CD8-positive, alpha-beta memory T cell (primary cell): Measurements from ENCODE around the gene TENM4. TPM values are rescaled to one million over a fixed set of nuclear protein-coding genes. Genes with fewer than 3 reads are reported as not detected.

Experiments
- CTCF ChIA-PET: fragments of 350-600 bp; sonication (Branson Sonifier 250); formaldehyde crosslinking; loops from one replicate; lab custom pipeline; 2021; ENCODE audit warnings: antibody characterized with exemption; lab: Charles Lee
- POLR2A ChIA-PET: fragments of 350-600 bp; sonication (Branson Sonifier 250); formaldehyde crosslinking; loops from one replicate; lab custom pipeline; 2021; ENCODE audit warnings: antibody characterized with exemption; lab: Charles Lee
- DNase-seq, 5 donors: peaks; one replicate each; pipeline versions ENCODE4 v3.0.0 to v3.0.0-alpha.2; 2020 to 2022; ENCODE audit warnings: mixed read lengths in 1 of 5
- H3K27ac ChIP-seq: one replicate; pipeline ENCODE4 v1.7.0; 2013; ENCODE audit warnings: low read depth, mild to moderate bottlenecking, low read length, moderate library complexity
- H3K27me3 ChIP-seq: 2 replicates; pipeline ENCODE4 v1.7.0; 2013; ENCODE audit warnings: low read length, mild to moderate bottlenecking; ENCODE audit not compliant: insufficient read depth, poor library complexity, severe bottlenecking
- H3K36me3 ChIP-seq: 2 replicates; pipeline ENCODE4 v1.7.0; 2013; ENCODE audit warnings: mild to moderate bottlenecking, low read length, moderate library complexity; ENCODE audit not compliant: insufficient read depth
- H3K4me1 ChIP-seq: 2 replicates; pipeline ENCODE4 v1.7.0; 2013; ENCODE audit warnings: mild to moderate bottlenecking, low read length, moderate library complexity; ENCODE audit not compliant: insufficient read depth
- H3K4me3 ChIP-seq: 2 replicates; pipeline ENCODE4 v1.7.0; 2013; ENCODE audit warnings: mild to moderate bottlenecking, low read length
- H3K9me3 ChIP-seq: 2 replicates; pipeline ENCODE4 v1.7.0; 2013; ENCODE audit warnings: mild to moderate bottlenecking, low read length
- H3K27ac Mint-ChIP-seq, 8 donors: one replicate each; pipeline ENCODE4 v1.8.0; 2020 to 2021; ENCODE audit warnings: mixed read lengths in 8 of 8, mild to moderate bottlenecking in 6 of 8, inconsistent platforms in 3 of 8, moderate library complexity in 3 of 8
- H3K27me3 Mint-ChIP-seq, 2 donors: one replicate each; pipeline ENCODE4 v1.8.0; 2020 to 2021; ENCODE audit warnings: mixed read lengths in 2 of 2, mild to moderate bottlenecking in 1 of 2, moderate library complexity in 1 of 2
- H3K36me3 Mint-ChIP-seq, 3 donors: one replicate each; pipeline ENCODE4 v1.8.0; 2020 to 2021; ENCODE audit warnings: mixed read lengths in 3 of 3, inconsistent platforms in 1 of 3, mild to moderate bottlenecking in 1 of 3
- H3K4me1 Mint-ChIP-seq, 3 donors: one replicate each; pipeline ENCODE4 v1.8.0; 2020 to 2021; ENCODE audit warnings: mixed read lengths in 3 of 3, inconsistent platforms in 1 of 3, mild to moderate bottlenecking in 1 of 3
- H3K4me3 Mint-ChIP-seq, 7 donors: one replicate each; pipeline ENCODE4 v1.8.0; 2020 to 2021; ENCODE audit warnings: mixed read lengths in 7 of 7, mild to moderate bottlenecking in 6 of 7, moderate library complexity in 4 of 7, inconsistent platforms in 2 of 7
- H3K9me3 Mint-ChIP-seq, 5 donors: one replicate each; pipeline ENCODE4 v1.8.0; 2020 to 2022; ENCODE audit warnings: mixed read lengths in 5 of 5, mild to moderate bottlenecking in 3 of 5, moderate library complexity in 2 of 5, inconsistent platforms in 1 of 5
- polyA plus RNA-seq: library from polyadenylated mRNA; unstranded; fragments of 300-500 nt; fragmentation: Illumina TruSeq; gene quantifications from one replicate; pipeline ENCODE4 v1.2.3, GENCODE V29; 2021
- total RNA-seq, 2 experiments: library from RNA; stranded (reverse); gene quantifications; one replicate each; pipeline ENCODE4 v1.2.3, GENCODE V29; 2021

Gene TENM4
- total and polyA plus RNA-seq, 3 experiments from 2014 or later = not detected

DNA sequence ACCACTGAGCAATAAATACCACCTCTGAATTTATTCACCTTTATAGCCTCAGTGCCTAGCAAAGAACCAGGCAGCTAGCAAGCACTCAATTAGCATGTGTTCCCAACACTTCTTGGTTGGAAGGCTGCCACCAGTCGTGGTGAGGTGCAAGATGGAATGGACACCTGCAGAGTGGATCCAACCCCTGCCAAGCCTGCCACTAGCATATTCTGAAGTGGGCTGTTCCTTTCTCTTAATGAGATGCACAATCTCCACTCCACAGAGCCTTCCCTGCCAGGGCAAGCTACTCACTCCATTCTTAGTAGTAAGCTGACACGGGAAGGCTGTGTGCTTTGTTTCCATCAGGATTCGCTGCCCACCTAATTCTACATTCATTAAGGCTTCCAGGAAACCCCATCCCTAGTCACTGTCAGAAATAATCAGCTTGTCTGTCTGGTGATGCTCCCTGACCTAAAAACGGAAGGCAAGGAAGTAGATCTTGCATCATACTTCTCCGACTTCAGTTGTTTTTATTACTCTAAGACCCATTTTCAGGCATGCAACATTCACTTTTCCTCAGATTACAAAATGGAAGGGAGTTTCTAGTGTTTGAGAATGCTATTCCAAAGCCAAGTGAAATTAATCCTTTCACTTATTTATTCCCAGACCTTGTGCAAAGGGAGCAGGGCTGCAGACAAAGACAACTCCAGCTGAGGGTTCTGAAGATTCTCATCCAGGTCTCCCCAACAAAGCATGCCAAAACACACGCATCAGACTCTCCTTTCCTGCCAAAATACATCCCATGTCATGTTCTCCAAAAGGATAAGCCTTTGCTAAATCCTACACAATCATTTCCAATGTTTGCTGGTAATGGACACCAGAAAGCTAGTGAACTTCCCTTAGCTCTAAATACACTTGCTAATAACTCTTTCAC lies 128.0 kb downstream of the TENM4 start:
- Mint-ChIP-seq H3K27me3 (peaks cover 0 to 3% of the 10 kb centered on the region in 2 donors), H3K9me3 (peaks cover 0 to 4% (median 2%) of the 10 kb centered on the region in 5 donors), H3K4me1 (no peaks in the 10 kb centered on the region), H3K27ac (no peak overlapping the region), H3K36me3 (no peaks in the 10 kb centered on the region), H3K4me3 (no peak overlapping the region)
- Histone ChIP-seq H3K27me3 (no peaks in the 10 kb centered on the region), H3K9me3 (no peaks in the 10 kb centered on the region), H3K36me3 (no peaks in the 10 kb centered on the region), H3K4me3 (no peak overlapping the region), H3K27ac (no peak overlapping the region), H3K4me1 (no peaks in the 10 kb centered on the region)
- ChIA-PET CTCF (no interaction called here), POLR2A (no interaction called here)
- DNase-seq = no peak

DNA sequence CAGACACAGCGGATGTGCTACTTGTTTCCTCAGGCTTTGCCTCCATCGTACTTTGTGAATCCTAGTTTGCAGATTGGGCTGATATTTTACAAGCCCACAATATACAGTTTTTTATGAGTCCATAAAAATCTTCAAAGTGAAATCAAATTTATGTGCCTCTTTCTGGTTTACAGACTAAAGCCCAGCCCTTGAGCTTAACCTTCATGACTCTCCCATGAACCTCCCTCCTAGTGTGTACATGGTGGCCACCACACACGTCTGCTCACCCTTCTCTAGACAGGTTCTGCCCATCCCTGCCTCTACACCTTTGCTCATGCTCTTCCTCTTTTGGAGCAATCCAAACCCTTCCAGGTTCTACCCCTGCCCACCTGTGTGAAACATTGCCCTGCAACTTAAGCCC lies 129.4 kb downstream of the TENM4 start:
- DNase-seq = no peak
- Histone ChIP-seq H3K4me3 (no peak overlapping the region), H3K27me3 (no peaks in the 10 kb centered on the region), H3K9me3 (no peaks in the 10 kb centered on the region), H3K4me1 (no peaks in the 10 kb centered on the region), H3K36me3 (no peaks in the 10 kb centered on the region), H3K27ac (no peak overlapping the region)
- H3K9me3 Mint-ChIP-seq = peaks cover 0 to 6% (median 4%) of the 10 kb centered on the region in 5 donors
- no peak overlapping the region for H3K27ac Mint-ChIP-seq
- ChIA-PET POLR2A (no interaction called here), CTCF (no interaction called here)
- no peak overlapping the region for H3K4me3 Mint-ChIP-seq
- H3K27me3 Mint-ChIP-seq = peaks cover 0 to 3% of the 10 kb centered on the region in 2 donors
- H3K36me3 Mint-ChIP-seq = no peaks in the 10 kb centered on the region
- H3K4me1 Mint-ChIP-seq = no peaks in the 10 kb centered on the region

DNA sequence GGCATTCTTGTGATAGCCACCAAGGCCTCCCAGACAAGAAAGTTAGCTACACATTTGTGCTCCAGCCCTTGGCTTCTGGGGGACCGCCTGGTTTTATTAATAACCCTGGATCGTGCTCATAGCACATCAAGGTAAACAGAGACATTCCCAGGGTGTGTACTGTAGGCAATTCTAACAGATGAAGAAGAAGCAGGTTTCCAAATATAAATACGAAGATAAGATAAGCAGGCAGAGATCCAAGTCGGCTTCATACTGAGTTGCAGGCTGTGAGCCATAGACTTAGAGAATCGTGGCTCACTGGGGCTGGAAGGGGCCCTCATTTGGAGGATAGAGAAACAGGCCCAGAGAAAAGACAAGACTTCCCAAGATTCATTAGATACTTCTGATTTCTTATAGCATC lies 131.4 kb downstream of the TENM4 start:
- Histone ChIP-seq H3K36me3 (no peaks in the 10 kb centered on the region), H3K27ac (no peak overlapping the region), H3K4me3 (no peak overlapping the region), H3K9me3 (no peaks in the 10 kb centered on the region), H3K4me1 (no peaks in the 10 kb centered on the region), H3K27me3 (no peaks in the 10 kb centered on the region)
- ChIA-PET CTCF (interaction anchor here (1.5 kb wide), 1 partner anchor 9 kb away, joined by 3 read pairs; no protein-coding TSS in a partner anchor), POLR2A (no interaction called here)
- Mint-ChIP-seq H3K4me1 (no peaks in the 10 kb centered on the region), H3K4me3 (no peak overlapping the region), H3K27ac (no peak overlapping the region), H3K27me3 (peaks cover 0 to 3% of the 10 kb centered on the region in 2 donors), H3K9me3 (peaks cover 0 to 6% (median 2%) of the 10 kb centered on the region in 5 donors), H3K36me3 (no peaks in the 10 kb centered on the region)
- no peak for DNase-seq

- Histone ChIP-seq H3K27me3 (no peaks in the 10 kb centered on the region), H3K4me3 (no peak overlapping the region), H3K9me3 (no peaks in the 10 kb centered on the region), H3K36me3 (no peaks in the 10 kb centered on the region), H3K4me1 (no peaks in the 10 kb centered on the region), H3K27ac (no peak overlapping the region)
- H3K27me3 Mint-ChIP-seq = peaks cover 0 to 3% of the 10 kb centered on the region in 2 donors
- ChIA-PET CTCF (no interaction called here), POLR2A (no interaction called here)
- peaks cover 0 to 6% (median 2%) of the 10 kb centered on the region in 5 donors for H3K9me3 Mint-ChIP-seq
- no peak overlapping the region for H3K27ac Mint-ChIP-seq
- no peak overlapping the region for H3K4me3 Mint-ChIP-seq
- no peaks in the 10 kb centered on the region for H3K36me3 Mint-ChIP-seq
- DNase-seq = no peak
- no peaks in the 10 kb centered on the region for H3K4me1 Mint-ChIP-seq
Measured at GRCh38 chr11:79308429-79308828, 132.4 kb downstream of the TENM4 start.

DNA sequence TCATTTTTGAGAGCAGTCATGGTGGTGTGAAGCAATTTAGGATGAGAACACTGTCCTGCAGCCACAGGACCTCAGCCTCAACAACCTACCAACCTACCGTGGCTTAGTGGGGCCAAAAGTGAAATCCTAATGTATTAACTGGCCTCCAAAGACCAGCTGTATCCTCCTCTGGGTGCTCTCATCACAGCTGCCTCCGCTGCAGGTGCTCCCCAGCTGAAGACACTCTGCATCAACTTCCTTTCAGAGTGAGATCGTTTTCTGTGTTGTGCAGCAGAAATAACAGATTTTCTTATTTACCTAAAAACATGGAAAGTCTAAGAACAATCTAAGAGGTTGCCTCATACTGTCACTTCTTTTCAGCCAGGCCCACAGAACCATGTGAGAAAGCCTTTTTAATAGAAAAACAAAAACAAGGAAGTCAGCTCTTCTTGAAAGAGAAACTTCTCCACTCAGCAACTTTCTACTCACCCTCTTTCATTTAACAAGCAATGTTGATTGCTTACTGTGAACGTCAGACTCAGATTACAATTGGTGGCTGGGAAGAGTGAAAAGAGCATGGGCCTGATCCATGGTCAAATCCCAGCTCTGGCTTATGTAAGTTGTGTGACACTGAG lies 136.1 kb downstream of the TENM4 start:
- Histone ChIP-seq H3K36me3 (no peaks in the 10 kb centered on the region), H3K27me3 (no peaks in the 10 kb centered on the region), H3K4me3 (no peak overlapping the region), H3K27ac (no peak overlapping the region), H3K9me3 (no peaks in the 10 kb centered on the region), H3K4me1 (no peaks in the 10 kb centered on the region)
- no peak for DNase-seq
- no peaks in the 10 kb centered on the region for H3K27me3 Mint-ChIP-seq
- no peaks in the 10 kb centered on the region for H3K4me1 Mint-ChIP-seq
- ChIA-PET POLR2A (no interaction called here), CTCF (interaction anchor here (1.3 kb wide), 1 partner anchor 15 kb away, joined by 3 read pairs; no protein-coding TSS in a partner anchor)
- no peak overlapping the region for H3K27ac Mint-ChIP-seq
- no peaks in the 10 kb centered on the region for H3K36me3 Mint-ChIP-seq
- peaks cover 0 to 6% (median 0%) of the 10 kb centered on the region in 5 donors for H3K9me3 Mint-ChIP-seq
- H3K4me3 Mint-ChIP-seq = no peak overlapping the region

- no peak for DNase-seq
- H3K36me3 Mint-ChIP-seq = no peaks in the 10 kb centered on the region
- ChIA-PET POLR2A (no interaction called here), CTCF (no interaction called here)
- H3K27me3 ChIP-seq = no peaks in the 10 kb centered on the region
- H3K4me3 Mint-ChIP-seq = no peak overlapping the region
- no peaks in the 10 kb centered on the region for H3K36me3 ChIP-seq
- H3K4me1 ChIP-seq = no peaks in the 10 kb centered on the region
- no peak overlapping the region for H3K27ac ChIP-seq
- H3K9me3 Mint-ChIP-seq = peaks cover 0 to 2% (median 0%) of the 10 kb centered on the region in 5 donors
- H3K4me3 ChIP-seq = no peak overlapping the region
- H3K9me3 ChIP-seq = no peaks in the 10 kb centered on the region
- H3K27me3 Mint-ChIP-seq = peaks cover 0 to 2% of the 10 kb centered on the region in 2 donors
- H3K27ac Mint-ChIP-seq = no peak overlapping the region
- H3K4me1 Mint-ChIP-seq = no peaks in the 10 kb centered on the region
Measured at GRCh38 chr11:79296141-79296540, 144.7 kb downstream of the TENM4 start.

DNA sequence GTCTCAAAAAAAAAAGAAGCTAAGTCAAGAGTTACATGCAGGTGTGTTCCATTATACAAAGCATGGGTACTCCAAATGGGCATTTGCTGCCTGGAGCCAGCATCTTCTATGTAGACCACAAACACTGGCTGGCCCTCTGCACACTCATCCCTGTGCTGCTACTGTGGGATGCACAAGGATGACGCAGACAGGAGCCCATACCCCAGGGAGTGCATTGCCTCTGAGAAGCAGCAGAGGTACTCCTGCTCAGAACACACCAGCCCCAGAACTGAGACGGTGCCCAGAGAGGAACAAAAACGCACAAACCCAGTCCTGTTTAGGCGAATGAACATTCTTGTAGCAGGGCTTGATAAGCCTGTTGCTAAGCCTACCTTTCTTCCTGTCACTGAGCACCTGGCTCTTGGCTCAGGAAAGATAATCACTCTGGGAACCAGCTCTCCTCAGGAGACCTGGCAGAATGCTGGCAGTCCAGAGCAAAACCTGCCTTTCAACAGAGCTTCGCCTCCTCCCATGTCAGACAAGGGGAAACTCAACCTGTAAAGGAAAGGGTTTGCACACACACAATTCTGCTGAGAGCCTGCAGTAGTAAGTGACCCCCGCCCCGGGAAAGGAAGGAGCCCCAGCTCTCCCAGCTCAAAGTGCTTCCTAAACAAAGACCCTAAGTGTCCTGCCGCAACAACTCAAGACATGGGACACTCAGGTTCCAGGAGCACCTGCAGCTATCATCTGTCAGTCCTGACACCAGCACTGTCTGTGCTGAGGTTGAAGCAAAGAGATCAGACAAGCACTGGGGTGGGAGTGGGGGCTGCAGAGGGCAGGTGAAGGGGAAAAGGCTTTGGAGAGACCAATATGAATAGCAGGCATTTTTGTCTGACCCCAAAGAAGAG lies 145.7 kb downstream of the TENM4 start:
- no peak for DNase-seq
- Histone ChIP-seq H3K9me3 (no peaks in the 10 kb centered on the region), H3K27ac (no peak overlapping the region), H3K36me3 (no peaks in the 10 kb centered on the region), H3K27me3 (no peaks in the 10 kb centered on the region), H3K4me3 (no peak overlapping the region), H3K4me1 (no peaks in the 10 kb centered on the region)
- Mint-ChIP-seq H3K4me3 (no peak overlapping the region), H3K27me3 (peaks cover 0 to 2% of the 10 kb centered on the region in 2 donors), H3K4me1 (no peaks in the 10 kb centered on the region), H3K36me3 (no peaks in the 10 kb centered on the region), H3K9me3 (peaks cover 0 to 2% (median 0%) of the 10 kb centered on the region in 5 donors), H3K27ac (no peak overlapping the region)
- CTCF ChIA-PET = no interaction called here
- POLR2A ChIA-PET = no interaction called here
